Keratinocyte (primary cell): ENCODE data around the gene SP6. TPM values are rescaled to one million over a fixed set of nuclear protein-coding genes. Genes with fewer than 3 reads are reported as not detected.

Experiments used
- DNase-seq: peaks from one replicate; pipeline ENCODE4 v3.0.0-alpha.2; 2011; ENCODE audit warnings: low read depth, missing footprints, low spot score
- FAIRE-seq: peaks from 2 replicates; lab custom pipeline; 2011; peaks lifted over from hg19 to GRCh38; lab: Jason Lieb, UNC
- H2AFZ ChIP-seq: 2 replicates; pipeline ENCODE4 v1.6.0; 2012; ENCODE audit warnings: low read length, control low read depth, inconsistent platforms; ENCODE audit not compliant: control insufficient read depth
- H3K27ac ChIP-seq: 2 replicates; pipeline ENCODE4 v1.5.1; 2011; ENCODE audit warnings: low read length; ENCODE audit not compliant: control insufficient read depth, insufficient read depth
- H3K27me3 ChIP-seq: 3 replicates; pipeline ENCODE4 v1.6.0; 2011; ENCODE audit warnings: low read length; ENCODE audit not compliant: control insufficient read depth, insufficient read depth; ENCODE audit errors: extremely low read depth
- H3K36me3 ChIP-seq, 2 experiments: 2 replicates in 1 of 2; 3 replicates in 1 of 2; pipeline ENCODE4 v1.5.1; 2011; ENCODE audit warnings: low read length in 2 of 2, mild to moderate bottlenecking in 1 of 2; ENCODE audit not compliant: control insufficient read depth in 2 of 2, insufficient read depth in 2 of 2; ENCODE audit errors: extremely low read depth in 1 of 2
- H3K4me1 ChIP-seq: 3 replicates; pipeline ENCODE4 v1.5.1; 2011; ENCODE audit warnings: low read length; ENCODE audit not compliant: control insufficient read depth, insufficient read depth; ENCODE audit errors: extremely low read depth
- H3K4me2 ChIP-seq: 3 replicates; pipeline ENCODE4 v1.6.0; 2011; ENCODE audit warnings: low read depth, low read length; ENCODE audit not compliant: control insufficient read depth, insufficient read depth; ENCODE audit errors: extremely low read depth
- H3K4me3 ChIP-seq, 3 experiments: fragments of 200-600 bp in 1 of 3; sonication (generic) in 1 of 3; 2 replicates in 2 of 3; 3 replicates in 1 of 3; pipeline ENCODE4 v1.5.1; 2011 to 2016; ENCODE audit warnings: low read length in 3 of 3, mild to moderate bottlenecking in 3 of 3, control low read depth in 2 of 3, inconsistent platforms in 1 of 3, low read depth in 1 of 3, mixed read lengths in 1 of 3, mixed run types in 1 of 3, moderate library complexity in 1 of 3; ENCODE audit not compliant: control insufficient read depth in 2 of 3, insufficient read depth in 2 of 3; ENCODE audit errors: extremely low read depth in 1 of 3
- H3K79me2 ChIP-seq: 2 replicates; pipeline ENCODE4 v1.6.0; 2012; ENCODE audit warnings: low read length; ENCODE audit not compliant: control insufficient read depth, insufficient read depth
- H3K9ac ChIP-seq: 3 replicates; pipeline ENCODE4 v1.6.0; 2011; ENCODE audit warnings: low read length; ENCODE audit not compliant: control insufficient read depth, insufficient read depth; ENCODE audit errors: extremely low read depth
- H3K9me1 ChIP-seq: 3 replicates; pipeline ENCODE4 v1.6.0; 2011; ENCODE audit warnings: low read length; ENCODE audit not compliant: control insufficient read depth, insufficient read depth; ENCODE audit errors: extremely low read depth
- H3K9me3 ChIP-seq: 2 replicates; pipeline ENCODE4 v1.5.1; 2012; ENCODE audit warnings: low read depth, low read length; ENCODE audit not compliant: control insufficient read depth
- H4K20me1 ChIP-seq: 3 replicates; pipeline ENCODE4 v1.6.0; 2011; ENCODE audit warnings: low read length; ENCODE audit not compliant: control insufficient read depth, insufficient read depth; ENCODE audit errors: extremely low read depth
- CTCF ChIP-seq, 3 experiments: IDR thresholded peaks in 1 of 3; conservative IDR thresholded peaks in 1 of 3; optimal IDR thresholded peaks in 1 of 3; 2 replicates in 2 of 3; 3 replicates in 1 of 3; pipeline versions ENCODE3 to v1.5.1; 2011; ENCODE audit warnings: low read length in 3 of 3, mild to moderate bottlenecking in 3 of 3, moderate library complexity in 2 of 3, control low read depth in 1 of 3, inconsistent platforms in 1 of 3; ENCODE audit not compliant: insufficient read depth in 2 of 3; ENCODE audit errors: extremely low read depth in 1 of 3
- EZH2 ChIP-seq: IDR thresholded peaks from one replicate; pipeline ENCODE4 v1.6.1; 2012; ENCODE audit warnings: inconsistent platforms, mild to moderate bottlenecking, low read length, moderate library complexity
- dilution Hi-C: fragments of 300-500 bp; cut with MboI; formaldehyde crosslinking; loops from one replicate; pipeline ENCODE4 v1.7.0; 2020; ENCODE audit warnings: low sequenced_read_pairs; ENCODE audit not compliant: extremely low pct_ligation_motif_present
- polyA plus RNA-seq, 5 experiments: library from polyadenylated mRNA; depleted of rRNA in 3 of 5; stranded (reverse) in 3 of 5; stranded (forward) in 1 of 5; unstranded in 1 of 5; fragments of >200 nt; gene quantifications; 1 replicate in 1 of 5; 2 replicates in 3 of 5; 3 replicates in 1 of 5; pipeline versions ENCODE4 v1.2.1 to v1.2.3, GENCODE V29; 2011 to 2012; ENCODE audit warnings: missing spikeins in 2 of 5, low read depth in 1 of 5, low replicate concordance in 1 of 5

SP6 gene
- polyA plus RNA-seq, 1 donor (not counting 4 experiments of a cell fraction or from before 2014, with no cell fraction given): 2.0 TPM

GRCh38 chr17:47879776-47880454, 29.0 kb upstream of the SP6 start:
- Histone ChIP-seq H4K20me1 (no peaks in the 10 kb centered on the region), H3K4me2 (no peak overlapping the region), H3K9me3 (no peaks in the 10 kb centered on the region), H3K27me3 (peaks cover 5% of the 10 kb centered on the region), H3K4me1 (peaks cover 3% of the 10 kb centered on the region), H3K79me2 (no peaks in the 10 kb centered on the region), H2AFZ (no peak overlapping the region), H3K36me3 (no peaks in the 10 kb centered on the region), H3K9me1 (no peaks in the 10 kb centered on the region), H3K9ac (no peak overlapping the region), H3K27ac (no peak overlapping the region), H3K4me3 (no peak overlapping the region)
- DNase-seq (no peak), FAIRE-seq (no peak)
- TF ChIP-seq CTCF (optimal IDR thresholded peaks at IDR 0.05 in 1 of 3, IDR thresholded peaks at IDR 0.05 in 1 of 3, conservative IDR thresholded peaks at IDR 0.05 in 1 of 3; ENCODE audit: extremely low read depth in 1 of 3, insufficient read depth in 2 of 3, low read length in 3 of 3) (no peak), EZH2 (no peak)
- dilution Hi-C loops: no loop called here

DNA sequence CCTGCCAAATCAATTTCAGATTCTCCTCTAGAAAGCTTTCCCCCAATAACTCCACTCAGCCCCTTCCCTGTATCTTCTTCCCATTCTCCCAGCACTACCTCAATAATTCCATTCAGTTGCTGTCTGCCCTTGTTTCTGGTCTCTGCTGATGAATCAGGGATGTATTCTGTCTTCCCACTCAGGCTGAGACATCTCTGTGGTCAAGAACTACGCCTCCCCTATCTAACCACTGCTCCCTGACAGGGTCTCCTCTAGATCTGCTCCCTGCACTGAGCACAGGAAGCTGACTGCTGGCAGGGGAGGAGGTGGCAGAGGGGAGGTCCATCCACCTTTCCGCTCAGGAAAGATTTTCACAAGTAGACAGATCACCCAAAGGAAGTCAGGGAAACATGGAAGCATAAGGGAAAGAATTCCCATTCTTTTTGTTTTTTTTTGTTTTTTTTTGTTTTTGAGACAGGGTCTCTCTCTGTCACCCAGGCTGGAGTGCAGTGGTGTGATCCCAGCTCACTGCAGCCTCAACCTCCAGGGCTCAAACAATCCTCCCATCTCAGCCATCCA, 28.1 kb upstream of the SP6 start:
- H2AFZ ChIP-seq: no peak overlapping the region
- no peaks in the 10 kb centered on the region for H3K36me3 ChIP-seq
- no peaks in the 10 kb centered on the region for H3K9me3 ChIP-seq
- no peak overlapping the region for H3K4me3 ChIP-seq
- H3K27me3 ChIP-seq: peaks cover 10% of the 10 kb centered on the region
- TF ChIP-seq EZH2: no peak
- TF ChIP-seq CTCF (optimal IDR thresholded peaks at IDR 0.05 in 1 of 3, IDR thresholded peaks at IDR 0.05 in 1 of 3, conservative IDR thresholded peaks at IDR 0.05 in 1 of 3; ENCODE audit: extremely low read depth in 1 of 3, insufficient read depth in 2 of 3, low read length in 3 of 3): no peak
- H3K27ac ChIP-seq: no peak overlapping the region
- no peak for FAIRE-seq
- no peaks in the 10 kb centered on the region for H3K9me1 ChIP-seq
- dilution Hi-C loops: no loop called here
- peaks cover 3% of the 10 kb centered on the region for H3K4me1 ChIP-seq
- H4K20me1 ChIP-seq: no peaks in the 10 kb centered on the region
- no peak overlapping the region for H3K4me2 ChIP-seq
- no peak overlapping the region for H3K9ac ChIP-seq
- no peaks in the 10 kb centered on the region for H3K79me2 ChIP-seq
- DNase-seq: no peak
